A673 (cell line): ENCODE results near the gene BCL2L1.

Experiments
- CTCF ChIP-seq: fragments of 300-800, 200-600 bp; sonication (generic); conservative IDR thresholded peaks from 2 replicates; pipeline ENCODE4 v1.5.1; 2017; ENCODE audit warnings: low read depth, mild to moderate bottlenecking, antibody characterized with exemption, low read length, moderate library complexity, mixed read lengths
- EZH2 ChIP-seq: fragments of 200-600 bp; sonication (generic); IDR thresholded peaks from 2 replicates; pipeline ENCODE4 v1.6.1; 2017; ENCODE audit warnings: borderline replicate concordance, low read depth, mild to moderate bottlenecking, mixed read lengths, antibody characterized with exemption, low read length; ENCODE audit not compliant: poor library complexity, severe bottlenecking

- TF ChIP-seq CTCF (no peak), EZH2 (no peak)
These were observed 107.3 kb downstream of the BCL2L1 start for GRCh38 chr20:31615416-31615815.
